HG03439 (cell line): ENCODE measurements around the gene GLI3.

Source experiments
- ATAC-seq: cut with Tn5 transposase; IDR thresholded peaks from one replicate; pipeline ENCODE4 v1.9.1; 2021; ENCODE audit warnings: mild to moderate bottlenecking, moderate library complexity; ENCODE audit not compliant: unreplicated experiment

GLI3 gene

GRCh38 chr7:42011846-42012245 lies 225.2 kb downstream of the GLI3 start:
- ATAC-seq = no peak

- ATAC-seq = no peak
These were observed 226.3 kb downstream of the GLI3 start for GRCh38 chr7:42010751-42011150.

DNA sequence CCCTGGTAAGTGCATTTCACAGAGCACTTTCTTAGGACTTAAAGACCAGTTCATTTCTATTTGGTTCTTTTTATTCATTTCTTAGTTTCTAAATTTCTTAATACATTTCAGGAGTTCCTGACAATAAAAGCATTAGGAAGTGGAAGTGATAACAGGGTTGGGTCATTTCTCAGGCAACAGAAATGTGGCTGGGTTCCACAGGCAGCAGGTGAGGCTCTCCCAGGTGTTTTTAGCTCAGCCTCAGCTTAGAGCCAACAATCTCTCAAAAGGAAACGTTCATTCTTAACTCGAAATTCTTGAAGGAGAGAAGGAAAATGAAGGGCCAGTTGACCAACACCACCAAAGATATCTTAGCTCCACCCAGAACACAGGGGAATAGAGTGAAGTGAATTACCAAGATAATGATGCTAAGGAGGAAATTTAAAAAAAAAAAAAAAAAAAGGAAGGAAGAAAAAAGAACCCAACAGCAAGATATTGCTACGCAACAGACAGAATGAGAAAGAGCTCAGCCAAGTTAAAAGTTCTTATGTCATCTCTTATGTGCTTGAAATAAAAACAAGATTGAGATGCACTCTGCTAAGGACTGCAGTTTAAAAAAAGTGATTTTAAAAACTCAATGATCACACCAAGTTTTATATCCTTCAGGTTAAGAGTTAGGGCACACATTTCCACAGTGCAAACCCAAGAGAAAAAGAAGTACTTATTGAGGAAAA lies 230.1 kb downstream of the GLI3 start:
- no peak for ATAC-seq

GRCh38 chr7:42002654-42003053 lies 234.4 kb downstream of the GLI3 start:
- no peak for ATAC-seq

DNA sequence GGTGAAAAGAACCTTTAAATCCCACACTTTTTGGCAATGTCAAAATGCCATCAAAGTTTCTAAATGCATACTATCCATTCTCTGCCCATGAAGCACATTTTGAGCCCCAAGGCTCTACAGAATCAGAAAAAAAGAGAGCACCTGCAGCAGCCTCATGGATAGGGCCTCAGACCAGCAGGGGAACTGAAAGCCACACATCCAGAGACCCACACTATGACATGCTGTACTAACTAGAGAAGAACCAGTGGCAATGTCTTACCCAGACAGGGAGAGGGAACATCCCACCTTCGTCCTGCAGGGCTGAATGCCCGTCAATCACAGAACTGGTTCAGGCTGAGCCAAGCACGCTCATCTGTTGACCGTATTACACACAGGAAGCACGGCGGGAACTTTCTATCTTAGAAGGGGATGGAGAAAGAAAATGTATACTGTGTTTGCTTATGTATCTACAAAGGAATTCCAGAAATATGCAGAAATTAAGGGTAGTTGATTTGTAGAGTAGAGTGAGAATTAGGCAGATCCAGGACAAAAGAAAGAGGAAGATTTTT lies 237.2 kb downstream of the GLI3 start:
- no peak for ATAC-seq

DNA sequence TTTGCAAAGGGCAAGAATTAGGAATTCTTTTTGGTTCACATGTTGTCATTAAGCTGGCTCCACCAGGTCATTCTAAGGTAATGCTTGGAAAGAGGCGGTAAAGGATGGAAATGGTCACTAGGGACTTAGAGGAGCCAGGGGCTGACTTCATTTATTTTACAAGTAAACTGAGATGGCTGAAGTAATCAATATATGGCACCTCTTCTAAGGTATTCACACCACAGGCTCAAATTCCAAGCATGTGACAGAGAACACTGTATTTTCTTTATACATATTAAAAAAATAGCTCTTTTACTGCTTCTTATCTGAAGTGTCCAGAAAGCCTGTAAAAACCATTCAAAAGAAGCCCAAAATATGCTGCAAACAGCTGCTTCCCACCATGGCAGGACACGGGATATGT lies 239.0 kb downstream of the GLI3 start:
- no peak for ATAC-seq

- ATAC-seq = no peak
These were observed 239.9 kb downstream of the GLI3 start for GRCh38 chr7:41997151-41997550.

DNA sequence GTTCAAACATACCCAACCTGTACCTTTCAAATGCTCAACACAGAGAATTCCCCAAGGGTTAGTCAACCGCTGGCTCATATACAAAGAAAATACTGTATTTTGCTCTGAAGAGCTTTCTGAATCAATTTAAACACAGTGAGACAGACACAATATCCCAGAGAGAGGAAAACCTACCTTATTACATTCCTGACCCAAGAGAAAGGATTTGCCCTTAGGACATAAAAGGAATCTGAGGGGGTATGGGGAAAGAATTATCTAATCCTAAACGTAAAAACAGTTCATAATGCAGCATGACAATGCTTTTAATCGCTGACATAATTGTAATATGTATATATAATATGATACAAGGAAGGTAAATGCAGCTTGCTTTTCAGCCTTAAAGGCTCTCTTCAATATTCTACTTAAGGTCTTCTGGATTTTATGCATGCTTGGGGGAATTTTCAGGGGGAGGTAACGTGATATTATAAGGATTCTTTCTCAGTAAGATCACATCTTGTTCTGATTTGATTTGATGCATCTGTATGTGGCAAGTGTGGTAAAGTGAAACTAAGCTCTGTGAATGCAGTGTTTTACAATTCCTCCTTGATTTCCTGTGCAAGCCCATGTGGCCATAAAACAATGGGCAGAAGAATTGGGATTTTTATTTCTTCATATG lies 240.5 kb downstream of the GLI3 start:
- ATAC-seq = no peak

GRCh38 chr7:41995632-41996271 lies 241.3 kb downstream of the GLI3 start:
- no peak for ATAC-seq

- no peak for ATAC-seq
These were observed 242.3 kb downstream of the GLI3 start for GRCh38 chr7:41994746-41995110.

DNA sequence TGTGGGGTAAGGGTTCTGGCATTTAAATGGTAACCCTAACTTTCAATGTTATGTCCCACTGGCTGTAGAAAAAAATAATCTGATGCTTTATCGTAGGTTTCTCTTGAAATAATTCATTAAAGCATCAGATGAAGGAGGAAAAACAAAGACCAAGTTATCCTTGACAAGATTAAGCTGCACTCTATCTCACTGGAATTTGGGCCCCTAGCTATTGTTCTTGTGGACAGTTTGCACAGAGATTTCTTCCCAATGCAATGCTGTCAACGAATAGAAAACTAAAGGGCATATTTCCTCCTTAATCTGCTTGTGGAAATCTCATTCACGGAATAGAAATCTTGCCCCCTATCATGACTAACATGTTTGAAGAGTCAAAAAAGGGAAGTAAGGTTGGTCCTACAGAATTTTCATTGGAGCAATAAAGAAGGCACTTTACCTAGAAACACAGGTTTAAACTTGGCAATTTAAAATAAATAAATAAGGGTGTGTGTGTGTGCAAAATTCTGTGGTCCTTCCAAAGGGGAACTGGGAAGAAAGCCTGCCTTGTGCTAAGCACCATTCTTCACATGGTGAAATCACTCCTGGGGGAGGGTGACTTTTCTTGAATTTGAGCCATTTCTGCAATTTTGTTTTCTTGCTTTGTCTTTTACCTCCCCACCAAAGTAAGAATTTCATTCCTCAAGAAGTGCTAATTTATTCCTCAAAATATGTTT lies 242.8 kb downstream of the GLI3 start:
- no peak for ATAC-seq

- no peak for ATAC-seq
These were observed 243.8 kb downstream of the GLI3 start for GRCh38 chr7:41992881-41993867.

GRCh38 chr7:41984888-41985287 lies 252.1 kb downstream of the GLI3 start:
- no peak for ATAC-seq

GRCh38 chr7:41981046-41982040 lies 255.7 kb downstream of the GLI3 start:
- ATAC-seq = no peak

DNA sequence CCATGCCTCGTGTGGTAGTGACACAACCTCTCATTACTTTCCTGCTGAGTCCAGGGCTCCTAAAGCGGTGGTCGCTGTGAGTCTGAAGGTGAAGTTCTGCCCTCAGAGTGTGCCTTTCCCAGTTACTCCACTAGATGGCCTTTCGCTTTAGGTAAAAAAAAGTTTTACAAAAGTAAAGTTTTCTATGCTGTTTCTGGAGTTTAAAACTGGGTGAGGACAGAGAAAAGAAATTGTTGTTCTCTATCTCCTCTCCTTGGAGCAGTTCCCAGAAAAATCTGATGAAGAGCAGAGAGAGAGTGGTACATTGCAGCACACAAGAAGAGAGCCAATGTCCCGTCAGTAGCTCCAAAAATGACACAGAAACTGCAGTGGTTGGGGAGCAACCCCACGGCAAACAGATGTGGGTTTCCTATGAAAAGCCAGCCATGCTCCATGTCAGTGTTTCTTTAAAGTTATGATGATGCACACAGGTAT lies 257.1 kb downstream of the GLI3 start:
- no peak for ATAC-seq

- ATAC-seq = no peak
These were observed 258.2 kb downstream of the GLI3 start for GRCh38 chr7:41978858-41979257.

DNA sequence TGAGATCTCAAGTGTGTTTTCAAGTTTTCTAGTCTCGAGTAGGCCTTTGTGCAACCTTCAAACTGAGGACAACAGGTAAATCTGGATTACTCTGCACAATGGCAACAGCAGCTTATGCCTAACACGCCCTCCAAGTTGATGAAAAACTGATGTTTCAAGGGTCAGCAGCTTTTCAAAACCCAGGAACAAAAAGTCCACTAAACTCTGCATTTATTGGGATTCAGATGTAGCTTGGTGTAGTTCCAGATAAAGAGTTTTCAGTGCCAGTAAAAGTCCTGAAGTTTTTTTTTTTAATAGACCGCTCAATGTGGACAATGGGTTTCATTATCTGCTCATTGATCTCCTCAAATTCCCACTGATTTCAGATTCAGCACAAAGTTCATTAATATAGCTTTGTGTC lies 259.3 kb downstream of the GLI3 start:
- ATAC-seq = no peak

GRCh38 chr7:41977151-41977651 lies 259.8 kb downstream of the GLI3 start:
- no peak for ATAC-seq

DNA sequence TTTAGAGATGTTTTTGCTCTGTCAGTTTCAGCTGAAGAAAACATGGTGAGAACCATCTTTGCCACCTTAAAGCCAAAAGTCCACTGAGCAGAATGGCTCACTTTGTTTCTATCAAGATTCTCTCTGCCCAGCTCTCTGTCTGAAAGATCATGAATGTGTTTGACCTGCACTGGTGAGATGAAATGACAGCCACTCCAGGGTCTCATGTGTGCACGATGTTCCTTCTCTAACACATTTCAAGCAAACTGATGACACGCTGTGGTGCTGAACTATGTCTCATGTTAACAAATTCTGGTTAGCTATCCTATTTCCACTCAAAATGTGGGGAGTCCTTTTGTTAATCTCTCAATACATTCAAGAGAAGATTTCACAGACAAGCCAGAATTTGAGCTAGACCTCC lies 260.6 kb downstream of the GLI3 start:
- ATAC-seq = no peak
